ENCODE data around the gene ADGRG1.

The ADGRG1 gene

GRCh38 chr16:57635266-57636097 lies 7.1 kb downstream of the ADGRG1 start:
- no peak for DNase-seq (ENCODE audit: low read depth)

- no peak for DNase-seq (ENCODE audit: low read depth)
These were observed 7.8 kb downstream of the ADGRG1 start for GRCh38 chr16:57636184-57636583.

DNA sequence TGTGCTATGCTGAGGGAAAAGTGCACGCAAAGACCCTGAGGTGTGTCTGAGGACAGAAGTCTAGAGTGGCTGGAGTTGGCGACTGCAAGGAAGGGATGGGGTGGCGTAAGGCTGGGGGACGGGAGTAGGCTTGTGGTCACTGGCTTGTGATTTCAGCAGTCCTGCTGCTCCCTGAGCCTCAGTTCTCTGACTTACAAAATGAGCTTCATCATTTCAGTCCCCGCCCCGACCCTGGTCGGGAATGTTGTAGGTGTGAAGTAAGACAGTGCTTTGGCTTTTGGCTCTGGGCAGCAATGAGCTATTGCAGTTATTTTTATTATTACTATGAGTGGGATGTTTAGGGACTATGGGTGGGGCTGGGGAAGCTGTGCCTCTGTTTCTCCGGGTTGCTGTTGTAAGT lies 8.6 kb downstream of the ADGRG1 start:
- no peak for DNase-seq (ENCODE audit: low read depth)

DNA sequence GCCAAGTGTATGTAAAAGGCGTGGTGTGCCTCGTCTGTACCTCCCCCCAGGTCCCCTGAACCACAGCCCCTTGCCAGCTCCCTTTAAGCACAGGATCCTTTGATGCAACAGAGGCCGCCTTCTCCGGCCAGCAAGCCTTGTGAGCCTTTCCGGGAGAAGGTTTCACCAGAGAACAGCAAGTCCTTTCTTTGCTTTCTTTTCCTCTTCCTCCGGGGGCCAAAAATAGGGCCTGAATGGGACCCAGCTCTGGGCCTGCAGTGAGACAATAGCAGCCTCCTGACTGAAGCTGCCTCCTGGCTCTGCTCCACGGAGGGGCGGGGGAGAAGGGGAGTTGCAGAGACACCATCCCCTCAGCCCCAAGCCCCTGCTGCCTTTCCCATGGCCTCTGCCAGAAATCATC lies 9.0 kb downstream of the ADGRG1 start:
- DNase-seq (ENCODE audit: low read depth), result no peak

GRCh38 chr16:57637965-57638364 lies 9.5 kb downstream of the ADGRG1 start:
- no peak for DNase-seq (ENCODE audit: low read depth)

DNA sequence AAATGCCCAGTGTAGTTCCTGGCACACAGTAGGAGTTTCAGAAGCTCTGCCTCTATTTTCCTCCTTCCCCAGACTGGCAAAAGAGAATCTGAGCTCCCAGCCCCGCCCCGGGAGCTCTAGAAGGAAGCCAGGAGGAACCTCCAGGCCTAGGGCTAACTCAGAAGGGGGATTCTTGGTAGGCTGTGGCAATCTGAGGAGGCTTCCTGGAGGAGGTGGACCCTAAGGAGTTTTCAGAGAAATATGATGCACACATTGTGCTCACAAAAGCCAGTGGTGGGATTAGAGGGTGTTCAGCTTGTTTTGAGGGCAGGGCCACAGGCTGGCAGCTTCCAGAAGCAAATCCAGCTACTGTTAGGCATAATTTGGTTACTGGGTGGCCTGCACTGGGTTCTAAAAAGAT lies 10.0 kb downstream of the ADGRG1 start:
- DNase-seq (ENCODE audit: low read depth), result no peak

DNA sequence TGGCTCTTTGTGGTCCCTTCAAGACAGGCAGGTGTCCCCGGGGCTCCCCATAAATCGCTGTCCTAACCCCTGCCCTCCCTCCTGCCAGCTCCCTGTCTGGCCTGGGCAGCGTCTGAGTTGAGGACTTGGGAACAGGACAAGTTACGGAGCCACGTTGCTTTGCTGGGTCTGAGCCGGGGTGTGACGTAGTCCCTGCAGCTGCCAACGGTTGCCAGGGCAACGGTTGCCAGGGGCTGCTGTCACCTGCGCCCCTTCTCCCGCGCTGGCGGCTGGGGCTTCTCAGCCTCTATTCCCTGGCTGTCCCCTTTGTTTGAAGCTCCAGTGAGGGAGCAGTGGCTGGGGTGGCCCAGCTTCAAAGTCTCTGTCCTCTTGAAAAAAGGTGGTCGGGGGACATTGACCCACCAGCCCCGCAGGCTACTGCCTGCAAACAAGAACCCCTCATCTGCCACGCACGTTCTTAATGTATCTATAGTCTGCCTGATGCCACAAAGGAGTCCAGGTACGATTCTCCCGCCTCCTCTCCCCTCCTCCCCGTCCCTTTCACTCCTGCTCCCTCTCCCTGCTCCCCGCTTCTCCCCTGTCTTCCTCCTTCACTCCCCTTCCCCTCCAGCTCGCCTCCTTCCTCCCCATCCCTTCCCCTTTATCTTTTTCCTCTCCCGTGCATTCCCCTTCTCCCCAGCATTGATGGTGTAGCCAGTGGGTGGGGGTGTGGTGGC lies 10.9 kb downstream of the ADGRG1 start:
- DNase-seq (ENCODE audit: low read depth), result no peak

GRCh38 chr16:57640185-57640584 lies 11.8 kb downstream of the ADGRG1 start:
- DNase-seq (ENCODE audit: low read depth), result no peak

- DNase-seq (ENCODE audit: low read depth), result no peak
These were observed 12.2 kb downstream of the ADGRG1 start for GRCh38 chr16:57640612-57641011.

- no peak for DNase-seq (ENCODE audit: low read depth)
These were observed 14.0 kb downstream of the ADGRG1 start for GRCh38 chr16:57642160-57643135.

DNA sequence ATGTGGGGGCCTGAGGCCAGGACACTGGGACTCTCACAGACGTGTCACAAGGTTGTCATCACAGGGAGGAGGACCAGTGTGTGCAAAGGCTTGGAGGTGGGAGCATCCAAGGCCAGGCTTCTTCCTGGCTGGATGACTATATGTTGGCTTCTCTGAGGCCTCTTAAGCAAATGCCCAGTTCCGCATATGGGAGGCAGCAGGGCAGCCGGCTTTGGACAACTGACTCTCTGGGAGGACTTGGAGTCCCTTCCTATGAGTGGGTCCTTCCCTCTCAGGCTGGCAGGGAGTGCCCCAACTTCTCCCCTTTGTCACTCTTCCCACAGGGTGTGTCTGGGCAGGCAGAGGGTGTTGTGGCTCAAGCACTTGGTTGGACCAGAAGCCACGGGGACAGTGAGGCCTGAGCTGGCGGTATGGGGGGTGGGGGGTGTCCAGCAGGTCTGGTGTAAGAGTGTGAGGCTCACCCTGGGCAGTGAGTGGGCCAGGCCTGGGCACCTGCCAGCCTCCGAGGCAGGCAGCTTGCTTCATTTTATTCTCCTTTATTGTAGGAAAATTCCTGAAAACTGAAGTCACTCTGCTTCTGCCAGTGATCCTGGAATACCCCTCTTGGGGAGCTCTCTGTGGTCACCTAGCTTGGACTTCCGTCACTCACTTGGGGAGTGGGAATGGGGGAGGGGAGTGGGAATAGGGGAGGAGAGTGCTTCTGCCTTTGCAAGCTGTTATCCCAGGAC lies 14.9 kb downstream of the ADGRG1 start:
- no peak for DNase-seq (ENCODE audit: low read depth)

DNA sequence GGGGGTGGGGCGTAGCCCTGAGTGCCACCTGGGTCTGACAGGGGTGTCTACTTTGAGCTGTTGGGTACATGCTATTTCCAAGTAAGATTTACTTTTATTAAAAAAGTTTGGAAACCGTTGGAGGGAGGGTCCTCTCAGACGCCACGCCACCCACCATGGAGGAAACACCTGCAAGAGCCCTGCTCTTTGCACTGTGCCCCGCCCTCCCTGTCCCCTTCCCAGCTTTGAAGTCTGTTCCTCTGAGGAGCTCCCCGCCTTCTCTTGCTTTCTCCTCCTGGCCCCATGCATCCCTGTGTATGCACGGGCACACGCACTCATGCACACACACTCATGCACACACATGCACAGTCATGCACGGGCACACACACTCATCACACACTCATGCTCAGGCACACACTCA lies 15.5 kb downstream of the ADGRG1 start:
- DNase-seq (ENCODE audit: low read depth), result no peak

DNA sequence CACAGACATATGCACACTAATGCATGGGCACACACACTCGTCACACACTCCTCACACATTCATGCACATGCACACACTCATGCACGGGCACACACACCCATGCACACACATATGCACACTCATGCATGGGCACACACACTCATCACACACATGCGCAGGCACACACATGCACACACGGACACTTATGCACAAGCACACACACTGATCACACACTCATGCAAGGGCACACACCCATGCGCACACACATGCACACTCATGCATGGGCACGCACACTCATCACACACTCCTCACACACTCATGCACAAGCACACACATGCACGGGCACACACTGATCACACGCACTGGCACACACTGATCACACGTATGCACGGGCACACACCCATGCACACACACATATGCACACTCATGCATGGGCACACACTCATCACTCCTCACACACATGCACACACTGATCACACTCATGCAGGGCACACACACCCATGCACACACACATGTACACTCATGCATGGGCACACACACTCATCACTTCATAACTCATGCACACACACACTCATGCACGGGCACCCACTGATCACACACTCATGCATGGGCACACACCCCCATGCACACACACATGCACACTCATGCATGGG lies 16.1 kb downstream of the ADGRG1 start:
- no peak for DNase-seq (ENCODE audit: low read depth)

GRCh38 chr16:57645169-57645568 lies 16.7 kb downstream of the ADGRG1 start:
- no peak for DNase-seq (ENCODE audit: low read depth)

- DNase-seq (ENCODE audit: low read depth), result no peak
These were observed 17.4 kb downstream of the ADGRG1 start for GRCh38 chr16:57645691-57646387.

- DNase-seq (ENCODE audit: low read depth), result no peak
These were observed 18.1 kb downstream of the ADGRG1 start for GRCh38 chr16:57646388-57647039.

DNA sequence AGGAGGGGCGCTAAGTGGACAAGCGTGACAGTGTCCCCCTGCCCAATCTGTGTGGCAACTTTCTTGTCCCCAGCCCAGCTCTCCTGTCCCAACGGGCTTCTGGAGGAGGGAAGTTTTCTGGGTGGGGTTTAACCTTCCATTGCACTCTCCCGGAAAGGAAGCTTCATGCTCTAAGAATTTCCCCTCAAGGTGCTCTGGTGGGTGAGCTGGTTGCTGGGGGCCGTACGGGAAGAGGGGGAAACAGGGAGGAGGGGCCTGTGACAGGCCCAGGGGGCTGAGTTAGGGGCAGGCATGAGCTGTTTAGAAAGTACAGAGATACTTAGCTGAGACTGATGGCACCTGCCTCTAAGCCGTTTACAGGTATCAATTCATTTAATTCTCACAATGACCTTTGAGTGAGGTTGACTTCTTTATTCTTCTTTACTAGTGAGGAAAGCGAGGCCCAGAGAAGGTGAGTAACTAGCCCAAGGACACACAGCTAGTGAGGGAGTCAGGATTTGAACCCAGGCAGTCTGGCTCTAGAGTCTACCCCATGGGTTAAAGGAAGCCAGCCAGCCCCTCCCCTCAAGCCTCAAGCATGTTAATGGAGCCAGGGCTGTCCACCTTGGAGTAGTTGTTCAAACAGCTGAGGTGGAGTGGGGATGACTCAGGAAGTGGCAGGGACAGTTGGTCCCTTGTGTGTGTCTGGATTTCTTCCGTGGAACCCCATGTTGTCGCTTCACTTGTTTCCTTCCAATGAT lies 18.9 kb downstream of the ADGRG1 start:
- no peak for DNase-seq (ENCODE audit: low read depth)

- no peak for DNase-seq (ENCODE audit: low read depth)
These were observed 19.7 kb downstream of the ADGRG1 start for GRCh38 chr16:57648125-57648524.

Data from T follicular helper cell (primary cell).